Measurements from ENCODE around the gene AHI1.

The AHI1 gene

GRCh38 chr6:135440087-135440792, 57.3 kb downstream of the AHI1 start:
- DNase-seq (ENCODE audit: low spot score) = no peak
- TF ChIP-seq CTCF (IDR thresholded peaks at IDR 0.05; ENCODE audit: borderline replicate concordance, control extremely low read depth, extremely low read depth, insufficient read depth, missing control alignments) = no peak
- in situ Hi-C loops (cut with MboI; ENCODE audit: low sequenced_read_pairs, unreplicated experiment) = loop anchor here (25.0 kb wide), 3 partner anchors 253 to 1278 kb away; partner anchors contain the start of gene MYB

- in situ Hi-C loops (cut with MboI; ENCODE audit: low sequenced_read_pairs, unreplicated experiment) = loop anchor here (25.0 kb wide), 3 partner anchors 252 to 1277 kb away; partner anchors contain the start of gene MYB
- no peak for DNase-seq (ENCODE audit: low spot score)
- TF ChIP-seq CTCF (IDR thresholded peaks at IDR 0.05; ENCODE audit: borderline replicate concordance, control extremely low read depth, extremely low read depth, insufficient read depth, missing control alignments) = no peak
Measured at GRCh38 chr6:135439549-135439948, 58.0 kb downstream of the AHI1 start.

- in situ Hi-C loops (cut with MboI; ENCODE audit: low sequenced_read_pairs, unreplicated experiment) = loop anchor here (25.0 kb wide), 3 partner anchors 252 to 1277 kb away; partner anchors contain the start of gene MYB
- peak; percentile 59 for TF ChIP-seq CTCF (IDR thresholded peaks at IDR 0.05; ENCODE audit: borderline replicate concordance, control extremely low read depth, extremely low read depth, insufficient read depth, missing control alignments)
- peak; percentile 27 for DNase-seq (ENCODE audit: low spot score)
Measured at GRCh38 chr6:135438907-135439535, 58.5 kb downstream of the AHI1 start.

- no peak for TF ChIP-seq CTCF (IDR thresholded peaks at IDR 0.05; ENCODE audit: borderline replicate concordance, control extremely low read depth, extremely low read depth, insufficient read depth, missing control alignments)
- DNase-seq (ENCODE audit: low spot score) = no peak
- in situ Hi-C loops (cut with MboI; ENCODE audit: low sequenced_read_pairs, unreplicated experiment) = loop anchor here (25.0 kb wide), 3 partner anchors 248 to 1273 kb away; partner anchors contain the start of gene MYB
Measured at GRCh38 chr6:135434991-135435390, 62.5 kb downstream of the AHI1 start.

- no peak for TF ChIP-seq CTCF (IDR thresholded peaks at IDR 0.05; ENCODE audit: borderline replicate concordance, control extremely low read depth, extremely low read depth, insufficient read depth, missing control alignments)
- DNase-seq (ENCODE audit: low spot score) = no peak
- in situ Hi-C loops (cut with MboI; ENCODE audit: low sequenced_read_pairs, unreplicated experiment) = loop anchor here (25.0 kb wide), 3 partner anchors 247 to 1272 kb away; partner anchors contain the start of gene MYB
Measured at GRCh38 chr6:135434095-135434494, 63.4 kb downstream of the AHI1 start.

- no peak for TF ChIP-seq CTCF (IDR thresholded peaks at IDR 0.05; ENCODE audit: borderline replicate concordance, control extremely low read depth, extremely low read depth, insufficient read depth, missing control alignments)
- in situ Hi-C loops (cut with MboI; ENCODE audit: low sequenced_read_pairs, unreplicated experiment) = loop anchor here (25.0 kb wide), 3 partner anchors 241 to 1266 kb away; partner anchors contain the start of gene MYB
- DNase-seq (ENCODE audit: low spot score) = no peak
Measured at GRCh38 chr6:135428078-135428477, 69.5 kb downstream of the AHI1 start.
